ENCODE measurements around the gene MS4A4E. TPM values are rescaled to one million over a fixed set of nuclear protein-coding genes. Genes with fewer than 3 reads are reported as not detected.

MS4A4E gene
- total RNA-seq, 6 experiments from 2014 or later, result not detected

GRCh38 chr11:60261014-60261413 is 18.1 kb upstream of the MS4A4E start:
- Mint-ChIP-seq H3K36me3 (ENCODE audit: low read depth) (no peaks in the 10 kb centered on the region), H3K4me1 (ENCODE audit: low read depth) (no peaks in the 10 kb centered on the region), H3K27me3 (ENCODE audit: insufficient read depth) (peaks cover 1% of the 10 kb centered on the region; the same call in 1 of the 2 replicates), H3K9me3 (peaks cover 13% of the 10 kb centered on the region; the same call in 1 of the 2 replicates), H3K4me3 (no peak overlapping the region), H3K27ac (no peak overlapping the region)
- no peak for DNase-seq
- no peak for TF ChIP-seq CTCF (IDR thresholded peaks at IDR 0.05)

- Mint-ChIP-seq H3K27me3 (ENCODE audit: insufficient read depth) (peaks cover 1% of the 10 kb centered on the region; the same call in 1 of the 2 replicates), H3K4me1 (ENCODE audit: low read depth) (no peaks in the 10 kb centered on the region), H3K4me3 (no peak overlapping the region), H3K36me3 (ENCODE audit: low read depth) (no peaks in the 10 kb centered on the region), H3K9me3 (peaks cover 23% of the 10 kb centered on the region; the same call in 1 of the 2 replicates), H3K27ac (no peak overlapping the region)
- no peak for TF ChIP-seq CTCF (IDR thresholded peaks at IDR 0.05)
- no peak for DNase-seq
Observed at GRCh38 chr11:60257956-60258722, 15.2 kb upstream of the MS4A4E start.

GRCh38 chr11:60252213-60253108 is 9.5 kb upstream of the MS4A4E start:
- Mint-ChIP-seq H3K27me3 (ENCODE audit: insufficient read depth) (peaks cover 1% of the 10 kb centered on the region), H3K4me1 (ENCODE audit: low read depth) (no peaks in the 10 kb centered on the region), H3K4me3 (no peak overlapping the region), H3K36me3 (ENCODE audit: low read depth) (no peaks in the 10 kb centered on the region), H3K27ac (no peak overlapping the region), H3K9me3 (peaks cover 19% of the 10 kb centered on the region; the same call in 1 of the 2 replicates)
- no peak for DNase-seq
- no peak for TF ChIP-seq CTCF (IDR thresholded peaks at IDR 0.05)

GRCh38 chr11:60251485-60252212 is 8.7 kb upstream of the MS4A4E start:
- peak; percentile 8 for DNase-seq
- H3K4me1 Mint-ChIP-seq (ENCODE audit: low read depth), result no peaks in the 10 kb centered on the region
- no peaks in the 10 kb centered on the region for H3K36me3 Mint-ChIP-seq (ENCODE audit: low read depth)
- H3K4me3 Mint-ChIP-seq, result no peak overlapping the region
- peaks cover 1% of the 10 kb centered on the region for H3K27me3 Mint-ChIP-seq (ENCODE audit: insufficient read depth)
- peak; percentile 64; the same call in 1 of the 2 replicates for TF ChIP-seq CTCF (IDR thresholded peaks at IDR 0.05)
- H3K27ac Mint-ChIP-seq, result no peak overlapping the region
- H3K9me3 Mint-ChIP-seq, result peaks cover 17% of the 10 kb centered on the region; the same call in 1 of the 2 replicates

GRCh38 chr11:60241786-60242185 is 1.2 kb downstream of the MS4A4E start:
- no peaks in the 10 kb centered on the region for H3K4me1 Mint-ChIP-seq (ENCODE audit: low read depth)
- H3K36me3 Mint-ChIP-seq (ENCODE audit: low read depth), result no peaks in the 10 kb centered on the region
- H3K27ac Mint-ChIP-seq, result no peak overlapping the region
- H3K27me3 Mint-ChIP-seq (ENCODE audit: insufficient read depth), result no peaks in the 10 kb centered on the region; the same call in 1 of the 2 replicates
- no peak for TF ChIP-seq CTCF (IDR thresholded peaks at IDR 0.05)
- peaks cover 23% of the 10 kb centered on the region for H3K9me3 Mint-ChIP-seq
- DNase-seq, result no peak
- H3K4me3 Mint-ChIP-seq, result no peak overlapping the region
